Measurements from ENCODE around the gene DNASE1L2. TPM values are rescaled to one million over a fixed set of nuclear protein-coding genes. Genes with fewer than 3 reads are reported as not detected.

The DNASE1L2 gene
- total and polyA plus RNA-seq, 3 donors from 2014 or later = 1.1 to 3.5 (median 2.5) TPM

GRCh38 chr16:2212362-2213324, 23.6 kb upstream of the DNASE1L2 start:
- no peak for TF ChIP-seq POLR2A (IDR thresholded peaks at IDR 0.05)
- TF ChIP-seq CTCF (IDR thresholded peaks at IDR 0.05) = no peak
- WGBS, 2 donors = 57 to 61% methylated on average over 16 to 19 of the region's 19 CpGs
- peak overlapping the region; percentile 25 to 50 for H3K27ac ChIP-seq
- DNase-seq = peak; percentile 46
- H3K9me3 ChIP-seq = no peaks in the 10 kb centered on the region
- H3K4me1 ChIP-seq = peaks cover 40% of the 10 kb centered on the region
- no peak overlapping the region for H3K4me3 ChIP-seq
- H3K27me3 ChIP-seq = no peaks in the 10 kb centered on the region
- intact Hi-C loops (cut with DNase I; ENCODE audit: low total_unique reads) = no loop called here
- H3K36me3 ChIP-seq (ENCODE audit: low read depth, missing control alignments) = no peaks in the 10 kb centered on the region

- no peak for TF ChIP-seq CTCF (IDR thresholded peaks at IDR 0.05)
- TF ChIP-seq POLR2A (IDR thresholded peaks at IDR 0.05) = no peak
- no peak for DNase-seq
- Histone ChIP-seq H3K27ac (peak overlapping the region; percentile 45 to 76), H3K4me1 (peaks cover 40% of the 10 kb centered on the region), H3K4me3 (peak overlapping the region; percentile 65 to 67), H3K9me3 (no peaks in the 10 kb centered on the region), H3K36me3 (ENCODE audit: low read depth, missing control alignments) (no peaks in the 10 kb centered on the region), H3K27me3 (no peaks in the 10 kb centered on the region)
- intact Hi-C loops (cut with DNase I; ENCODE audit: low total_unique reads) = no loop called here
- 1% methylated on average over 19 to 34 of the region's 98 CpGs for WGBS, 2 donors
Observed at GRCh38 chr16:2213817-2214718, 22.2 kb upstream of the DNASE1L2 start.

GRCh38 chr16:2214719-2214968, 21.6 kb upstream of the DNASE1L2 start, which contains the start of gene PGP:
Gene PGP, minus strand, starts transcription at chr16:2214840. Its CDS starts 63 bp downstream, at chr16:2214777.
- Histone ChIP-seq H3K4me1 (peaks cover 38% of the 10 kb centered on the region), H3K27me3 (no peaks in the 10 kb centered on the region), H3K36me3 (ENCODE audit: low read depth, missing control alignments) (no peaks in the 10 kb centered on the region), H3K4me3 (peak within 1 kb of the TSS; percentile 65 to 67), H3K27ac (peak within 1 kb of the TSS; percentile 61 to 91), H3K9me3 (no peaks in the 10 kb centered on the region)
- intact Hi-C loops (cut with DNase I; ENCODE audit: low total_unique reads) = no loop called here
- TF ChIP-seq CTCF (IDR thresholded peaks at IDR 0.05) (no peak), POLR2A (IDR thresholded peaks at IDR 0.05) (no peak)
- WGBS, 2 donors = 3% methylated on average over 8 of the region's 48 CpGs; no CpG with 5 or more reads in 1 of the 2 donors
- DNase-seq = no peak

GRCh38 chr16:2216330-2216729, 19.9 kb upstream of the DNASE1L2 start:
- DNase-seq = no peak
- 94 to 96% methylated on average over 4 of the region's 4 CpGs for WGBS, 2 donors
- H3K36me3 ChIP-seq (ENCODE audit: low read depth, missing control alignments) = no peaks in the 10 kb centered on the region
- intact Hi-C loops (cut with DNase I; ENCODE audit: low total_unique reads) = no loop called here
- H3K27ac ChIP-seq = no peak overlapping the region
- H3K9me3 ChIP-seq = no peaks in the 10 kb centered on the region
- H3K27me3 ChIP-seq = no peaks in the 10 kb centered on the region
- TF ChIP-seq POLR2A (IDR thresholded peaks at IDR 0.05) (no peak), CTCF (IDR thresholded peaks at IDR 0.05) (no peak)
- H3K4me1 ChIP-seq = peaks cover 22% of the 10 kb centered on the region
- H3K4me3 ChIP-seq = no peak overlapping the region

Measured in testis (tissue), 3 donors.